Kidney (tissue), 14 donors: ENCODE data around the gene LMO3. TPM values are rescaled to one million over a fixed set of nuclear protein-coding genes. Genes with fewer than 3 reads are reported as not detected.

Experiments
- DNase-seq, 5 donors: peaks; one replicate each; pipeline ENCODE4 v3.0.0-alpha.2; 2013 to 2020
- FAIRE-seq: peaks from 2 replicates; lab custom pipeline; 2012; peaks lifted over from hg19 to GRCh38; lab: Jason Lieb, UNC
- H3K27ac ChIP-seq, 2 donors: one replicate each; pipeline ENCODE4 v1.7.0; 2013; ENCODE audit warnings: low read depth in 2 of 2, low read length in 2 of 2, inconsistent platforms in 1 of 2
- H3K27me3 ChIP-seq: one replicate; pipeline ENCODE4 v1.7.1; 2013; ENCODE audit warnings: low read length, inconsistent platforms; ENCODE audit not compliant: control insufficient read depth, insufficient read depth
- H3K36me3 ChIP-seq, 3 donors: one replicate each; pipeline versions ENCODE4 v1.7.0 to v1.7.1; 2013; ENCODE audit warnings: low read length in 3 of 3, control low read depth in 1 of 3, inconsistent platforms in 1 of 3; ENCODE audit not compliant: insufficient read depth in 3 of 3, control insufficient read depth in 2 of 3
- H3K4me1 ChIP-seq, 3 donors: one replicate each; pipeline versions ENCODE4 v1.7.0 to v1.7.1; 2013; ENCODE audit warnings: low read length in 3 of 3, inconsistent platforms in 1 of 3, low read depth in 1 of 3; ENCODE audit not compliant: control insufficient read depth in 2 of 3, insufficient read depth in 2 of 3
- H3K4me3 ChIP-seq, 3 donors: one replicate each; pipeline versions ENCODE4 v1.7.0 to v1.8.1; 2013; ENCODE audit warnings: low read length in 3 of 3, control low read depth in 1 of 3, inconsistent platforms in 1 of 3
- H3K9ac ChIP-seq, 3 donors: one replicate each; pipeline versions ENCODE4 v1.7.0 to v1.7.1; 2013; ENCODE audit warnings: low read length in 3 of 3, control low read depth in 1 of 3, inconsistent platforms in 1 of 3
- H3K9me3 ChIP-seq, 3 donors: one replicate each; pipeline versions ENCODE4 v1.7.0 to v1.7.1; 2013; ENCODE audit warnings: low read length in 3 of 3, control low read depth in 1 of 3, inconsistent platforms in 1 of 3; ENCODE audit not compliant: control insufficient read depth in 2 of 3, insufficient read depth in 1 of 3
- intact Hi-C: fragments of 100-400 bp; cut with DNase I; formaldehyde crosslinking; loops from one replicate; pipeline ENCODE4 v1.11.1; 2022
- polyA plus RNA-seq: library from polyadenylated mRNA; stranded (reverse); fragments of 350-450 nt; fragmentation: Illumina TruSeq; extraction: RNeasy Lipid Tissue Mini Kit (QIAGEN cat#74804); gene quantifications from one replicate; pipeline ENCODE4 v1.2.3, GENCODE V29; 2014; ENCODE audit warnings: low read depth, low replicate concordance; ENCODE audit not compliant: insufficient read depth
- total RNA-seq: library from RNA; stranded (reverse); fragmentation: NEBNext Ultra II Directional; extraction: Animal tissue kit (Norgen Biotek cat#: 25700); gene quantifications from one replicate; pipeline ENCODE4 v1.2.1, GENCODE V29; 2021
- TF ChIP-seq, protein P1 (sequence below): IDR thresholded peaks from 3 replicates; pipeline ENCODE4 v1.5.1; 2012; ENCODE audit warnings: mild to moderate bottlenecking, moderate library complexity, borderline replicate concordance; ENCODE audit not compliant: insufficient read depth; ENCODE audit errors: extremely low read depth
- donor health status: control.
- donor health status: control.
- donor health status: control.
- donor health status: control.
- donor health status: control.
- donor health status: DM: yes; HTN: yes; CAD: no.
- donor health status: Normal renal cell carcinoma (clear cell type).

LMO3 gene
- total and polyA plus RNA-seq, 2 donors from 2014 or later = 3.7 to 4.6 TPM

DNA sequence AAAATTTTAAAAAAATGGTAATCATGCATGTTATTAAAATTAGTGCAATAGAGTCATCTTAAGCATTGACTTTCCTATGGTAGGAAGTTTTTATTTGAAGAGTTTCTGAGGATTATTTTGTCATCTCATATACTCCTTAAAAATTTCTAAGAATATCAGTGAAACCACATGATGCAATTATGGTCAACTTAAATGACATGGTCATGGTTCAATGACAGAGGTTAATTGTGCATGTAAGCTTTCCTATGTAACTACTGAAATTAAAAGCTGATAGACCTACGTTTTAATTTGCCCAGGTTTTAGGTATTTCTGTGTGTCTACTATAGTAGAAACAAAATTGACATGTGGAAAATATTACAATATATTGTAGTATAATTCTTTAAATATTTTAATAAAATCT, 21.0 kb upstream of the LMO3 start:
- Histone ChIP-seq H3K27me3 (no peaks in the 10 kb centered on the region), H3K27ac (no peak overlapping the region), H3K36me3 (no peaks in the 10 kb centered on the region), H3K9ac (no peak overlapping the region), H3K9me3 (no peaks in the 10 kb centered on the region), H3K4me1 (no peaks in the 10 kb centered on the region), H3K4me3 (no peak overlapping the region)
- FAIRE-seq (no peak), DNase-seq (no peak)
- intact Hi-C loops = no loop called here
- TF ChIP-seq, protein P1, sequence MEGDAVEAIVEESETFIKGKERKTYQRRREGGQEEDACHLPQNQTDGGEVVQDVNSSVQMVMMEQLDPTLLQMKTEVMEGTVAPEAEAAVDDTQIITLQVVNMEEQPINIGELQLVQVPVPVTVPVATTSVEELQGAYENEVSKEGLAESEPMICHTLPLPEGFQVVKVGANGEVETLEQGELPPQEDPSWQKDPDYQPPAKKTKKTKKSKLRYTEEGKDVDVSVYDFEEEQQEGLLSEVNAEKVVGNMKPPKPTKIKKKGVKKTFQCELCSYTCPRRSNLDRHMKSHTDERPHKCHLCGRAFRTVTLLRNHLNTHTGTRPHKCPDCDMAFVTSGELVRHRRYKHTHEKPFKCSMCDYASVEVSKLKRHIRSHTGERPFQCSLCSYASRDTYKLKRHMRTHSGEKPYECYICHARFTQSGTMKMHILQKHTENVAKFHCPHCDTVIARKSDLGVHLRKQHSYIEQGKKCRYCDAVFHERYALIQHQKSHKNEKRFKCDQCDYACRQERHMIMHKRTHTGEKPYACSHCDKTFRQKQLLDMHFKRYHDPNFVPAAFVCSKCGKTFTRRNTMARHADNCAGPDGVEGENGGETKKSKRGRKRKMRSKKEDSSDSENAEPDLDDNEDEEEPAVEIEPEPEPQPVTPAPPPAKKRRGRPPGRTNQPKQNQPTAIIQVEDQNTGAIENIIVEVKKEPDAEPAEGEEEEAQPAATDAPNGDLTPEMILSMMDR = no peak

DNA sequence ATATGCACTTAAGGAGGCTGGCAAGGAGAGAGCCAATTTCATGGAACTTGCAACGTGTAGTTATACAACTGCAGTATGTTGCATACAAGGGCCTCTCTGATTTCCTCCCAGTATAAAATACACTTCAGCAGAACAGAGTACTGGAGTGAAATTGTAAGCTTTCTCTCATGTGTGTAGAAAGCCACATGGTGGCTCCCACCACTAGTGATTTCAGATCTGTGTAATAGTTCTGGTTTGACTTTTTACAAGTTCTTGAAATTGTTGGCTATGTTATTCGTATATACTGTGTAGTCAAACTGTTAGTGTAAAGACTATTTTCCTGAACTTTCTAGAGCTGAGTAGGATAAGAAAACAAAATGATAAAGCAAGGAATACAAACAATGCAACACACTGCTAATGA, 16.4 kb upstream of the LMO3 start:
- FAIRE-seq (no peak), DNase-seq (no peak)
- Histone ChIP-seq H3K4me3 (no peak overlapping the region), H3K9me3 (peaks cover 0 to 6% (median 0%) of the 10 kb centered on the region in 3 donors), H3K27ac (no peak overlapping the region), H3K4me1 (no peaks in the 10 kb centered on the region), H3K36me3 (no peaks in the 10 kb centered on the region), H3K9ac (no peak overlapping the region), H3K27me3 (no peaks in the 10 kb centered on the region)
- TF ChIP-seq, protein P1 = no peak
- intact Hi-C loops = no loop called here

DNA sequence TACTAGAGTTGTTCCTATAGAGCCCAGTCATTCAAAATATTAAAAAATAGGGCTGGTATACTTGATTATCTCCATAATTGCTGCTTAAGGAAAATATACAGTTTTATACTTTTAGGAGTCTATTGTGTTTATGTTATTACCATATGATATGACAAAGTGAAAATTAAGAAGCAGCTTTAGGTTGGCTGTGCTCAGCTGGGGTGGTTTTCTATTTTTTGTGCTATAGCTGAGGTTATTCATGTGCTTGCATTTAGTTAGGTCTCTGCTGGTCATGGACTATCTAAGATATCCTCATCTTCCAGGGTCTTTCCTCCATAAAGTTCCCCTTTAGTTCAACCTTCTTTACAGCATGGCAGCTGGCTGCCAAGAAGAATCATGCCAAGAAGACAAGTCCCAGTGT, 13.6 kb upstream of the LMO3 start:
- intact Hi-C loops = no loop called here
- Histone ChIP-seq H3K36me3 (no peaks in the 10 kb centered on the region), H3K4me1 (no peaks in the 10 kb centered on the region), H3K9me3 (peaks cover 0 to 6% (median 0%) of the 10 kb centered on the region in 3 donors), H3K9ac (no peak overlapping the region), H3K27me3 (no peaks in the 10 kb centered on the region), H3K4me3 (no peak overlapping the region), H3K27ac (no peak overlapping the region)
- TF ChIP-seq, protein P1 = no peak
- FAIRE-seq (no peak), DNase-seq (no peak)

DNA sequence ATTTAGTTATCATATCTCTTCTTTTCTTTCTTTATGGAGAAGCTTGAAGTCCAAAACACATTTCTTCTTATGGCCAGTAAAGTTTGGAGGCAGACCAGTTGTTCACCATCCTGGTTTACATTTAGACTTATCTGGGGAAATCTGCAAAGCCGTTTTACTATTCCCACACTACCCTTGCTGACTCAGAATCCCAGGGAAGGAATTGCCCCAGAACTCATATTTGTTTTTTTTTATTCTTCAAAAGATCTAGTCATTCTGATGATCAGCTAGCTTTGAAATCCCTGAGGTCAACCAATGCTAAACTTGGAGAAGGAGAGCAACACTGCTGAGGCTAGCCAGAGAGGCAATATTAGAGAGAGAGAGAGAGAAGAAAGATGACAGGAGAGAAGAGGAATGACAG, 12.3 kb upstream of the LMO3 start:
- no peaks in the 10 kb centered on the region for H3K36me3 ChIP-seq
- no peak overlapping the region for H3K27ac ChIP-seq
- TF ChIP-seq, protein P1 = no peak
- DNase-seq (no peak), FAIRE-seq (no peak)
- H3K27me3 ChIP-seq = no peaks in the 10 kb centered on the region
- intact Hi-C loops = no loop called here
- no peak overlapping the region for H3K4me3 ChIP-seq
- no peaks in the 10 kb centered on the region for H3K4me1 ChIP-seq
- no peak overlapping the region for H3K9ac ChIP-seq
- H3K9me3 ChIP-seq = peaks cover 0 to 6% (median 0%) of the 10 kb centered on the region in 3 donors
